ENCODE results near the gene BCL3. TPM values are rescaled to one million over a fixed set of nuclear protein-coding genes. Genes with fewer than 3 reads are reported as not detected.

The BCL3 gene
- total and polyA plus RNA-seq, 3 donors from 2014 or later = 15.5 to 38.1 (median 31.7) TPM

GRCh38 chr19:44800461-44800860 lies 52.0 kb downstream of the BCL3 start:
- Histone ChIP-seq H3K27me3 (no peaks in the 10 kb centered on the region), H3K4me1 (no peaks in the 10 kb centered on the region), H3K9me3 (no peaks in the 10 kb centered on the region), H3K27ac (no peak overlapping the region), H3K36me3 (ENCODE audit: low read depth, missing control alignments) (no peaks in the 10 kb centered on the region), H3K4me3 (no peak overlapping the region)
- intact Hi-C loops (cut with DNase I; ENCODE audit: low total_unique reads) = no loop called here
- TF ChIP-seq POLR2A (IDR thresholded peaks at IDR 0.05) = no peak
- TF ChIP-seq CTCF (IDR thresholded peaks at IDR 0.05) = peak; percentile 92 to 95 (median 94)
- 28% methylated on average over 3 of the region's 3 CpGs; no CpG with 5 or more reads in 1 of the 2 donors for WGBS, 2 donors
- DNase-seq = peak; percentile 90

GRCh38 chr19:44803442-44804428 lies 55.2 kb downstream of the BCL3 start:
- no peak overlapping the region for H3K27ac ChIP-seq
- no peaks in the 10 kb centered on the region for H3K27me3 ChIP-seq
- no peaks in the 10 kb centered on the region for H3K9me3 ChIP-seq
- TF ChIP-seq CTCF (IDR thresholded peaks at IDR 0.05) (no peak), POLR2A (IDR thresholded peaks at IDR 0.05) (no peak)
- H3K36me3 ChIP-seq (ENCODE audit: low read depth, missing control alignments) = no peaks in the 10 kb centered on the region
- H3K4me1 ChIP-seq = peaks cover 10% of the 10 kb centered on the region
- intact Hi-C loops (cut with DNase I; ENCODE audit: low total_unique reads) = no loop called here
- DNase-seq = no peak
- WGBS, 2 donors = 93% methylated on average over 13 of the region's 13 CpGs
- no peak overlapping the region for H3K4me3 ChIP-seq

GRCh38 chr19:44806291-44806690 lies 57.8 kb downstream of the BCL3 start:
- DNase-seq = no peak

GRCh38 chr19:44807162-44807561 lies 58.7 kb downstream of the BCL3 start:
- no peaks in the 10 kb centered on the region for H3K9me3 ChIP-seq
- no peak overlapping the region for H3K27ac ChIP-seq
- intact Hi-C loops (cut with DNase I; ENCODE audit: low total_unique reads) = loop anchor here (5.0 kb wide), 1 partner anchor 35 kb away; no protein-coding TSS in a partner anchor
- WGBS, 2 donors = 71 to 81% methylated on average over 3 to 5 of the region's 5 CpGs
- no peaks in the 10 kb centered on the region for H3K27me3 ChIP-seq
- TF ChIP-seq CTCF (IDR thresholded peaks at IDR 0.05) (no peak), POLR2A (IDR thresholded peaks at IDR 0.05) (no peak)
- no peaks in the 10 kb centered on the region for H3K36me3 ChIP-seq (ENCODE audit: low read depth, missing control alignments)
- H3K4me3 ChIP-seq = no peak overlapping the region
- H3K4me1 ChIP-seq = peaks cover 21% of the 10 kb centered on the region
- DNase-seq = no peak

More at GRCh38 chr19:44806291-44806690, 57.8 kb downstream of the BCL3 start:
- peaks cover 21% of the 10 kb centered on the region for H3K4me1 ChIP-seq
- no peak overlapping the region for H3K27ac ChIP-seq
- H3K9me3 ChIP-seq = no peaks in the 10 kb centered on the region
- WGBS, 2 donors = 86 to 87% methylated on average over 7 of the region's 7 CpGs
- TF ChIP-seq POLR2A (IDR thresholded peaks at IDR 0.05) = no peak
- TF ChIP-seq CTCF (IDR thresholded peaks at IDR 0.05) = no peak
- no peaks in the 10 kb centered on the region for H3K27me3 ChIP-seq
- no peaks in the 10 kb centered on the region for H3K36me3 ChIP-seq (ENCODE audit: low read depth, missing control alignments)
- intact Hi-C loops (cut with DNase I; ENCODE audit: low total_unique reads) = loop anchor here (5.0 kb wide), 1 partner anchor 36 kb away; no protein-coding TSS in a partner anchor
- no peak overlapping the region for H3K4me3 ChIP-seq

All from testis (tissue), 3 donors.